ENCODE data around the gene FAM177A1. TPM values are rescaled to one million over a fixed set of nuclear protein-coding genes. Genes with fewer than 3 reads are reported as not detected.

Gene FAM177A1
- total RNA-seq, 1 experiment from 2014 or later, result 46.7 TPM

- CTCF ChIA-PET, result no interaction called here
- Histone ChIP-seq H3K27ac (ENCODE audit: low read length) (no peak overlapping the region), H3K36me3 (ENCODE audit: control insufficient read depth, insufficient read depth, low read length) (peaks cover 5% of the 10 kb centered on the region; the same call in 1 of the 2 replicates), H3K4me3 (ENCODE audit: low read depth in 2 of 2, low read length in 2 of 2) (no peak overlapping the region), H3K4me1 (ENCODE audit: control insufficient read depth, insufficient read depth, low read length) (no peaks in the 10 kb centered on the region), H3K9me3 (ENCODE audit: control insufficient read depth, insufficient read depth, low read depth, low read length) (no peaks in the 10 kb centered on the region), H3K27me3 (ENCODE audit: control insufficient read depth, insufficient read depth, low read length) (no peaks in the 10 kb centered on the region)
- no peak for ATAC-seq
- in situ Hi-C loops (cut with HindIII; ENCODE audit: low pct_unique_long_range_greater_than_20kb, low sequenced_read_pairs) (no loop called here), intact Hi-C loops (cut with micrococcal nuclease; ENCODE audit: unreplicated experiment) (no loop called here)
- BruUV-seq (replicated peaks), result no TSS peak
- POLR2A ChIA-PET, result no interaction called here
- TF ChIP-seq SIN3A (IDR thresholded peaks at IDR 0.05; ENCODE audit: borderline replicate concordance, insufficient read depth, low read depth, low read length) (no peak), TCF7L2 (IDR thresholded peaks at IDR 0.05; ENCODE audit: low read depth, low read length) (no peak), CTCF (IDR thresholded peaks at IDR 0.05) (no peak), POLR2AphosphoS5 (IDR thresholded peaks at IDR 0.05; ENCODE audit: low read depth, low read length) (no peak), REST (IDR thresholded peaks at IDR 0.05; ENCODE audit: insufficient read depth in 1 of 2, low read depth in 2 of 2, low read length in 1 of 2) (no peak)
- DNase-seq (ENCODE audit: low read depth, low spot score), result no peak
These were observed 46.6 kb upstream of the FAM177A1 start for GRCh38 chr14:34999500-34999899.

GRCh38 chr14:35001621-35002020, 44.5 kb upstream of the FAM177A1 start:
- H3K36me3 ChIP-seq (ENCODE audit: control insufficient read depth, insufficient read depth, low read length), result peaks cover 5% of the 10 kb centered on the region; the same call in 1 of the 2 replicates
- H3K27ac ChIP-seq (ENCODE audit: low read length), result no peak overlapping the region
- TF ChIP-seq SIN3A (IDR thresholded peaks at IDR 0.05; ENCODE audit: borderline replicate concordance, insufficient read depth, low read depth, low read length) (no peak), POLR2AphosphoS5 (IDR thresholded peaks at IDR 0.05; ENCODE audit: low read depth, low read length) (no peak), TCF7L2 (IDR thresholded peaks at IDR 0.05; ENCODE audit: low read depth, low read length) (no peak), REST (IDR thresholded peaks at IDR 0.05; ENCODE audit: insufficient read depth in 1 of 2, low read depth in 2 of 2, low read length in 1 of 2) (no peak), CTCF (IDR thresholded peaks at IDR 0.05) (no peak)
- no peaks in the 10 kb centered on the region for H3K27me3 ChIP-seq (ENCODE audit: control insufficient read depth, insufficient read depth, low read length)
- in situ Hi-C loops (cut with HindIII; ENCODE audit: low pct_unique_long_range_greater_than_20kb, low sequenced_read_pairs), result no loop called here
- DNase-seq (ENCODE audit: low read depth, low spot score) (no peak), ATAC-seq (no peak)
- H3K4me3 ChIP-seq (ENCODE audit: low read depth in 2 of 2, low read length in 2 of 2), result no peak overlapping the region
- BruUV-seq (replicated peaks), result no TSS peak
- POLR2A ChIA-PET, result interaction anchor here (0.6 to 0.7 kb wide), 2 partner anchors 12 to 110 kb away, joined by 3 to 4 read pairs; no protein-coding TSS in a partner anchor
- intact Hi-C loops (cut with micrococcal nuclease; ENCODE audit: unreplicated experiment), result no loop called here
- CTCF ChIA-PET, result no interaction called here
- no peaks in the 10 kb centered on the region for H3K9me3 ChIP-seq (ENCODE audit: control insufficient read depth, insufficient read depth, low read depth, low read length)
- H3K4me1 ChIP-seq (ENCODE audit: control insufficient read depth, insufficient read depth, low read length), result no peaks in the 10 kb centered on the region
